HL-60 (cell line): ENCODE results near the gene TUBB2B.

ENCODE experiments used
- CTCF ChIP-seq: IDR thresholded peaks from one replicate; pipeline ENCODE4 v1.5.1; 2011; ENCODE audit warnings: low read length, control low read depth, inconsistent platforms; ENCODE audit not compliant: insufficient read depth
- GABPA ChIP-seq: IDR thresholded peaks from 2 replicates; pipeline ENCODE4 v1.6.1; 2012; ENCODE audit warnings: low read depth
- POLR2AphosphoS5 ChIP-seq: IDR thresholded peaks from 2 replicates; pipeline ENCODE4 v1.6.1; 2012; ENCODE audit warnings: low read depth
- REST ChIP-seq: IDR thresholded peaks from 2 replicates; pipeline ENCODE4 v1.6.1; 2012; ENCODE audit warnings: low read depth; ENCODE audit not compliant: insufficient replicate concordance
- SPI1 ChIP-seq: IDR thresholded peaks from 2 replicates; pipeline ENCODE4 v1.6.1; 2012; ENCODE audit warnings: low read depth, mild to moderate bottlenecking, borderline replicate concordance

- no peak for TF ChIP-seq CTCF
- no peak for TF ChIP-seq POLR2AphosphoS5
- no peak for TF ChIP-seq GABPA
- TF ChIP-seq REST, result no peak
- no peak for TF ChIP-seq SPI1
Measured at GRCh38 chr6:3218266-3218665, 9.2 kb downstream of the TUBB2B start.
